Suprapubic skin (tissue), 4 donors: ENCODE data around the gene PPP1R9B. TPM values are rescaled to one million over a fixed set of nuclear protein-coding genes. Genes with fewer than 3 reads are reported as not detected.
A peak's percentile ranks its signal among the peaks of the same experiment; 100 is the strongest.

Experiments used
- DNase-seq, 2 donors: peaks; one replicate each; pipeline ENCODE4 v3.0.0-alpha.2; 2019; ENCODE audit warnings: low spot score in 2 of 2
- H3K27ac ChIP-seq: fragments of 200-600 bp; sonication (generic); one replicate; pipeline ENCODE4 v1.5.1; 2019
- H3K27me3 ChIP-seq: fragments of 200-600 bp; sonication (generic); one replicate; pipeline ENCODE4 v1.5.1; 2019
- H3K36me3 ChIP-seq: fragments of 200-600 bp; sonication (generic); one replicate; pipeline ENCODE4 v1.5.1; 2019
- H3K4me1 ChIP-seq: fragments of 200-600 bp; sonication (generic); one replicate; pipeline ENCODE4 v1.5.1; 2019
- H3K4me3 ChIP-seq: fragments of 200-600 bp; sonication (generic); one replicate; pipeline ENCODE4 v1.5.1; 2019; ENCODE audit warnings: mild to moderate bottlenecking
- H3K9me3 ChIP-seq: fragments of 200-600 bp; sonication (generic); one replicate; pipeline ENCODE4 v1.5.1; 2019
- EP300 ChIP-seq: sonication (generic); formaldehyde crosslinking; IDR thresholded peaks from one replicate; pipeline ENCODE4 v1.6.1; 2017; ENCODE audit warnings: antibody characterized with exemption
- POLR2A ChIP-seq, 2 donors: fragments of 450-650 bp; IDR thresholded peaks; one replicate each; pipeline ENCODE4 v1.6.1; 2017; ENCODE audit warnings: antibody characterized with exemption in 2 of 2, mild to moderate bottlenecking in 2 of 2, moderate library complexity in 2 of 2
- POLR2AphosphoS5 ChIP-seq, 3 donors: sonication (generic); formaldehyde crosslinking; IDR thresholded peaks; one replicate each; pipeline ENCODE4 v1.6.1; 2017; ENCODE audit warnings: antibody characterized with exemption in 3 of 3
- WGBS: methylation state at CpG from one replicate; pipeline ENCODE4 v1.1.5; 2018; 5-methylcytosine and 5-hydroxymethylcytosine counted together
- total RNA-seq, 4 donors: library from RNA; depleted of rRNA; stranded (reverse); fragments of >200 nt; gene quantifications; one replicate each; pipeline ENCODE4 v1.1.0, GENCODE V29; 2016
- TF ChIP-seq, protein P1 (sequence below), 2 donors: fragments of 200-600 bp in 1 of 2; fragments of 450-650 bp in 1 of 2; sonication (generic) in 1 of 2; IDR thresholded peaks; one replicate each; pipeline ENCODE4 v1.5.1; 2016 to 2019; ENCODE audit warnings: antibody characterized with exemption in 2 of 2, mild to moderate bottlenecking in 1 of 2, moderate library complexity in 1 of 2

The PPP1R9B gene
- total RNA-seq, 4 donors from 2014 or later, result 21.5 to 26.2 (median 23.7) TPM

GRCh38 chr17:50151937-50152547 is 1.6 kb upstream of the PPP1R9B start:
- Histone ChIP-seq H3K27me3 (no peaks in the 10 kb centered on the region), H3K27ac (peak overlapping the region; percentile 86), H3K4me3 (peak overlapping the region; percentile 84), H3K36me3 (no peaks in the 10 kb centered on the region), H3K4me1 (peaks cover 83% of the 10 kb centered on the region), H3K9me3 (no peaks in the 10 kb centered on the region)
- TF ChIP-seq POLR2A (IDR thresholded peaks at IDR 0.05), result no peak
- TF ChIP-seq EP300, result no peak
- no peak for TF ChIP-seq POLR2AphosphoS5 (IDR thresholded peaks at IDR 0.05)
- TF ChIP-seq, protein P1, sequence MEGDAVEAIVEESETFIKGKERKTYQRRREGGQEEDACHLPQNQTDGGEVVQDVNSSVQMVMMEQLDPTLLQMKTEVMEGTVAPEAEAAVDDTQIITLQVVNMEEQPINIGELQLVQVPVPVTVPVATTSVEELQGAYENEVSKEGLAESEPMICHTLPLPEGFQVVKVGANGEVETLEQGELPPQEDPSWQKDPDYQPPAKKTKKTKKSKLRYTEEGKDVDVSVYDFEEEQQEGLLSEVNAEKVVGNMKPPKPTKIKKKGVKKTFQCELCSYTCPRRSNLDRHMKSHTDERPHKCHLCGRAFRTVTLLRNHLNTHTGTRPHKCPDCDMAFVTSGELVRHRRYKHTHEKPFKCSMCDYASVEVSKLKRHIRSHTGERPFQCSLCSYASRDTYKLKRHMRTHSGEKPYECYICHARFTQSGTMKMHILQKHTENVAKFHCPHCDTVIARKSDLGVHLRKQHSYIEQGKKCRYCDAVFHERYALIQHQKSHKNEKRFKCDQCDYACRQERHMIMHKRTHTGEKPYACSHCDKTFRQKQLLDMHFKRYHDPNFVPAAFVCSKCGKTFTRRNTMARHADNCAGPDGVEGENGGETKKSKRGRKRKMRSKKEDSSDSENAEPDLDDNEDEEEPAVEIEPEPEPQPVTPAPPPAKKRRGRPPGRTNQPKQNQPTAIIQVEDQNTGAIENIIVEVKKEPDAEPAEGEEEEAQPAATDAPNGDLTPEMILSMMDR (IDR thresholded peaks at IDR 0.05), result no peak
- 0% methylated on average over 9 of the region's 12 CpGs for WGBS
- DNase-seq, result no peak

DNA sequence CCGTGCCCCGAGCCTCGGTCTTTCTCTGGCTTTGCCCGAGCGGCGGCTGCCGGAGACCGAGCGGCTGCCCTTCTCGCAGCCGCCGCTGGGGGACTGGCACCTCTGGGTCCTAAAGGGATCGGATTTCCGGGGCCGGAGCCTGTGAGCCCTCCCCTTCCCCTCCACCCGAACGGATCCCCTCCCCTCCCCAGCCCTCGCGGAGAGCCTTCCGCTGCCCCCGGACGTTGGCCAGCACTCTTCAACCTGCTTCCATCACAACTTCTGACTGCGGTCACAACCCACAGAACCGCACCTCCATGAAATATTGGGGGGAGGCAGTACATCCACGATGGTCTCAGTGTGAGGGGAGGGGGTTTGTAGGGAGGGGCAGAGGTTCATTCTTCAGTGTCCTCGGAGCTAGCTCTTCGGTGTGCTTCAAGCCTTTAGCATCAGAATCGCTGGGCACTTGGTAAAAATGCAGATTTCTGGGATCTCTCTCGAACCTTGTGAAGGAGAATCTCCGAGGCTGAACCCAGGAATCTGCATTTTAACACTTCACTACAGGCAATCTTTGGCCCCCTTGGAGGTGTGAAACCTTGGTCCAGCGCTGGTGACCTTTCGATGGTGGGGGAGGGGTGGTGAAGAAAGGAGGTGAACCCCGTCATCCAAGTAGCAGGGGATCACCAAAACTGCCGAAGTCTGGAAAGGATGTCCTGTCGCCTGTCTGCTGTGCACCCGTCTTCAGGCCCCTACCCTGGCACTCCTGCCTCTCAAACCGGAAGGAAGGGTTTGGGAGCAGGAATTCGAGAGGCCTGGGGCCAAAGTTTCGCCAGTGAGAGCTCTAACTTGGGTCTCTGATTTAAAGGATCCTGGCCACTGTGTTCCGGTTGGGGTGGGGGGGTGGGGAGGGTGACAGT is 812 bp upstream of the PPP1R9B start:
- Histone ChIP-seq H3K27me3 (no peaks in the 10 kb centered on the region), H3K4me3 (peak overlapping the region; percentile 84), H3K9me3 (no peaks in the 10 kb centered on the region), H3K36me3 (no peaks in the 10 kb centered on the region), H3K4me1 (peaks cover 91% of the 10 kb centered on the region), H3K27ac (peak overlapping the region; percentile 86)
- under 1% methylated on average over 16 of the region's 40 CpGs for WGBS
- peak; percentile 94 to 95 for DNase-seq
- TF ChIP-seq POLR2AphosphoS5 (IDR thresholded peaks at IDR 0.05), result no peak
- no peak for TF ChIP-seq EP300
- TF ChIP-seq, protein P1 (IDR thresholded peaks at IDR 0.05), result peak; percentile 35 to 86
- no peak for TF ChIP-seq POLR2A (IDR thresholded peaks at IDR 0.05)

DNA sequence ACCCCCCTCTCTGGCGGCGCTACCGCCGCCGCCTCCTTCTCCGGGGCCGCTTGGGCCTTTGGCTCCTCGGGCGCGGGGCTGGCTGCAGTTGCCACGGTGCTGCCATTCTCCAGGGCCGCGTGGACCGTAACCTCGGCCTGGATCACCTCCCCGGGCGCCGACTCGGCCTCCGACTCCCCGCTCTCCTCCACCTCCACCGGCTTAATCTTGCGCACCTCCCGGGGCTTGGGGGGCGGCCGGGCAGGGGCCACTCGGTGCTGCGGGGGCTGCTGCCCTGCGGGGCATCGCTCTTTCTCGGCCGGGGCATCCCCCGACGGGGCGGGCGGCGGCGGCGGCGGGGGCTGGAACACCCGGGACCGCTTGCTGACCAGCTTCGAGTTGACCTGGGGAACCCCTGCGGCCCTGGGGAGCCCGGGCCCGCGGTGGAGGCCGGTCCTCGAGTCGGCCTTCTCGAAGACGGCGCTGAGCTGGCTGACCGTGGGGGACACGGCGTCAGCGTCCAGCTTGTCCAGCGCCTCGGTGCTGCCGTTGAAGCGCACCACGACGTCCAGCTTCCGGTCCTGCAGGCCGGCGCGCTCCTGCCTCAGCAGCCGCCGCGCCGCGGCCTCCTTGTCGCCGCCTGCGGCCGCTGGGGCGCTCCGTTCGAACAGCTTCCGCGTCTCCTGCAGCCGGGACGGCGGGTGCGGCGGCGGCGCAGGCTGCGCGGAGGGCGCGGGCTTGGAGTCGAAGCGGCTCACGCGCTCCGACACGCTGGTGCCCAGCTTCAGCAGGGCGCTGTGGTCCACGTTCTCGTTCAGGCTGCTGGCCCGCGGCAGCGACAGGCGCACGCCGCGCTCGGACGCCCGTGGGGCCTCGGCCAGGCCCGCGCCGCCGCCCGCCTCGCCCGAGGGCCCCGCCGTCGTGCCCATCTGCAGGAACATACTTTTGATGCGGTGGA is 792 bp downstream of the PPP1R9B start:
- Histone ChIP-seq H3K4me1 (peaks cover 93% of the 10 kb centered on the region), H3K9me3 (no peaks in the 10 kb centered on the region), H3K27ac (peak overlapping the region; percentile 86), H3K4me3 (peak overlapping the region; percentile 84), H3K36me3 (peaks cover 6% of the 10 kb centered on the region), H3K27me3 (no peaks in the 10 kb centered on the region)
- WGBS, result 0% methylated on average over 2 of the region's 123 CpGs
- TF ChIP-seq POLR2A (IDR thresholded peaks at IDR 0.05), result no peak
- TF ChIP-seq, protein P1 (IDR thresholded peaks at IDR 0.05), result peak in 1 of 2 donors; percentile 6
- TF ChIP-seq EP300, result no peak
- TF ChIP-seq POLR2AphosphoS5 (IDR thresholded peaks at IDR 0.05), result peak in 1 of 3 donors; percentile 12
- DNase-seq, result no peak

- Histone ChIP-seq H3K27me3 (no peaks in the 10 kb centered on the region), H3K36me3 (peaks cover 12% of the 10 kb centered on the region), H3K4me3 (peak overlapping the region; percentile 84), H3K27ac (peak overlapping the region; percentile 86), H3K9me3 (no peaks in the 10 kb centered on the region), H3K4me1 (peaks cover 91% of the 10 kb centered on the region)
- TF ChIP-seq POLR2AphosphoS5 (IDR thresholded peaks at IDR 0.05), result no peak
- WGBS, result 0% methylated on average over 8 of the region's 30 CpGs
- no peak for DNase-seq
Measured at GRCh38 chr17:50149091-50149416, 1.4 kb downstream of the PPP1R9B start.

- Histone ChIP-seq H3K9me3 (no peaks in the 10 kb centered on the region), H3K27ac (peak overlapping the region; percentile 86), H3K4me3 (peak overlapping the region; percentile 84), H3K4me1 (peaks cover 85% of the 10 kb centered on the region), H3K36me3 (peaks cover 18% of the 10 kb centered on the region), H3K27me3 (no peaks in the 10 kb centered on the region)
- TF ChIP-seq EP300 (no peak), POLR2AphosphoS5 (IDR thresholded peaks at IDR 0.05) (no peak), POLR2A (IDR thresholded peaks at IDR 0.05) (no peak)
- TF ChIP-seq, protein P1 (IDR thresholded peaks at IDR 0.05), result no peak
- no peak for DNase-seq
- WGBS, result 0% methylated on average over 18 of the region's 25 CpGs
Measured at GRCh38 chr17:50148226-50149090, 2.0 kb downstream of the PPP1R9B start.
